IPS DF 6.9 (cell line): Measurements from ENCODE around the gene SH3D21.

Experiments used
- DNase-seq: peaks from one replicate; pipeline ENCODE4 v3.0.0-alpha.2; 2013; ENCODE audit warnings: low read depth, low spot score
- H3K27ac ChIP-seq: one replicate; pipeline ENCODE4 v1.5.1; 2013; ENCODE audit warnings: low read length, control low read depth
- H3K27me3 ChIP-seq: 2 replicates; pipeline ENCODE4 v1.6.1; 2013; ENCODE audit warnings: mild to moderate bottlenecking, low read length; ENCODE audit not compliant: control insufficient read depth, insufficient read depth
- H3K36me3 ChIP-seq: 2 replicates; pipeline ENCODE4 v1.6.1; 2013; ENCODE audit warnings: low read length; ENCODE audit not compliant: control insufficient read depth, insufficient read depth
- H3K4me1 ChIP-seq: 2 replicates; pipeline ENCODE4 v1.6.1; 2013; ENCODE audit warnings: low read length; ENCODE audit not compliant: control insufficient read depth, insufficient read depth
- H3K4me3 ChIP-seq: 2 replicates; pipeline ENCODE4 v1.5.1; 2013; ENCODE audit warnings: mild to moderate bottlenecking, low read length
- H3K9me3 ChIP-seq: 2 replicates; pipeline ENCODE4 v1.6.1; 2013; ENCODE audit warnings: low read length, inconsistent platforms; ENCODE audit not compliant: control insufficient read depth, insufficient read depth
- WGBS: extraction: QIAGEN DNeasy Blood & Tissue Kit; methylation state at CpG from one replicate; pipeline ENCODE4 v1.1.7; 2013; ENCODE audit warnings: mixed read lengths, missing lambda C conversion rate; ENCODE audit not compliant: insufficient read length, insufficient coverage; 5-methylcytosine and 5-hydroxymethylcytosine counted together

Gene SH3D21

GRCh38 chr1:36328713-36329112 is 22.5 kb downstream of the SH3D21 start:
- Histone ChIP-seq H3K4me3 (no peak overlapping the region), H3K27me3 (no peaks in the 10 kb centered on the region), H3K36me3 (no peaks in the 10 kb centered on the region), H3K9me3 (no peaks in the 10 kb centered on the region), H3K4me1 (peaks cover 1% of the 10 kb centered on the region), H3K27ac (no peak overlapping the region)
- no CpG with 5 or more reads among the region's 6 CpGs for WGBS
- no peak for DNase-seq

- no peaks in the 10 kb centered on the region for H3K27me3 ChIP-seq
- no peaks in the 10 kb centered on the region for H3K9me3 ChIP-seq
- DNase-seq: no peak
- no peaks in the 10 kb centered on the region for H3K36me3 ChIP-seq
- H3K27ac ChIP-seq: no peak overlapping the region
- WGBS: no CpG with 5 or more reads among the region's 9 CpGs
- H3K4me3 ChIP-seq: no peak overlapping the region
- H3K4me1 ChIP-seq: no peaks in the 10 kb centered on the region; the same call in none of the 2 replicates
Measured at GRCh38 chr1:36329817-36330216, 23.6 kb downstream of the SH3D21 start.

GRCh38 chr1:36330940-36331339 is 24.8 kb downstream of the SH3D21 start:
- Histone ChIP-seq H3K27ac (no peak overlapping the region), H3K36me3 (no peaks in the 10 kb centered on the region), H3K27me3 (no peaks in the 10 kb centered on the region), H3K4me3 (no peak overlapping the region), H3K9me3 (no peaks in the 10 kb centered on the region), H3K4me1 (no peaks in the 10 kb centered on the region; the same call in none of the 2 replicates)
- 100% methylated on average over 6 of the region's 15 CpGs for WGBS
- no peak for DNase-seq

DNA sequence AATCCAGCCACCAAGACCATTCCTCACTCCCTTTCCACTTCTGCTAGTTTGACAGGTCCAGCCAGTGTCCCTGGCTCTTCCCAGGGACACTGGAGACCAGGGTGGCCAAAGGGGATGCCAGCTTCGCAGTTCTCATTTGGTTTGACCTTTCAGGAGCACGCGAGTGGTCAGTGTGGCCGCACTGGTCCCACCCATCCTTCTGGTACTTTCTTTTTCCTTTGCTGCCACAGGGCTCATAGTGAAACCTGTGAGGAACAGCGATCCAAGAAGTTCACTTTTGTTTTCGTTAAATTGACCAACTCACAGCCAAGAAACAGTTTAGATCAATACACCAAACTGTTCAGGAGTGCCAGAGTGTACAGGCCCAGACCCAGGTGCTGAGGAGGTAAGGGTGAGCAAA is 31.7 kb downstream of the SH3D21 start:
- H3K4me3 ChIP-seq: no peak overlapping the region
- WGBS: no CpG with 5 or more reads among the region's 6 CpGs

GRCh38 chr1:36339215-36339614 is 33.0 kb downstream of the SH3D21 start:
- Histone ChIP-seq H3K4me1 (peaks cover 2% of the 10 kb centered on the region; the same call in 1 of the 2 replicates), H3K27me3 (no peaks in the 10 kb centered on the region), H3K36me3 (peaks cover 7% of the 10 kb centered on the region), H3K9me3 (no peaks in the 10 kb centered on the region), H3K4me3 (no peak overlapping the region), H3K27ac (no peak overlapping the region)
- WGBS: no CpG with 5 or more reads among the region's 7 CpGs
- no peak for DNase-seq

More for the DNA sequence above, 31.7 kb downstream of the SH3D21 start:
- H3K9me3 ChIP-seq: no peaks in the 10 kb centered on the region
- H3K36me3 ChIP-seq: peaks cover 3% of the 10 kb centered on the region
- H3K27me3 ChIP-seq: no peaks in the 10 kb centered on the region
- no peak overlapping the region for H3K27ac ChIP-seq
- no peak for DNase-seq
- H3K4me1 ChIP-seq: peaks cover 2% of the 10 kb centered on the region; the same call in 1 of the 2 replicates

DNA sequence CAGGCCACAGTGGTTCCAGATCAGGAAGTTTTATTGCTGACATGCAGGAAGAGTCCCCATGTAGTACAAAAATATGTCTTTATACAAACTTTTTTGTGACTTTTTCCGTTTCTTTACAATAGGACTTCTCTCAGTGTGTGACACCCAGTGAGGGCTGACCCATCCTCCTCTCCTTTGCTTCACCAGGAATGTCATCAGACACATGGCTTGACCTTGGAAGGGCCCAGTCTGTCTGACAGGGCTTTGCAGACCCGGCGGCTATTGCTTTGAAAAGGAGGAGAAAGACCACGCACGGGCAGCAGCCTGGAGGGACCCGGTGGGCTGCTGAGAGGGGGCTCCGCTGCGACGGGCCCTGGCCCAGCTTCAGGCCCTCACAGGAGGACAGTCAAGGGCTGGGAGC is 33.4 kb downstream of the SH3D21 start:
- H3K4me1 ChIP-seq: peaks cover 2% of the 10 kb centered on the region; the same call in 1 of the 2 replicates
- no CpG with 5 or more reads among the region's 9 CpGs for WGBS
- no peaks in the 10 kb centered on the region for H3K27me3 ChIP-seq
- no peak overlapping the region for H3K4me3 ChIP-seq
- no peaks in the 10 kb centered on the region for H3K9me3 ChIP-seq
- no peak overlapping the region for H3K27ac ChIP-seq
- DNase-seq: no peak
- peaks cover 7% of the 10 kb centered on the region for H3K36me3 ChIP-seq

- Histone ChIP-seq H3K27me3 (no peaks in the 10 kb centered on the region), H3K27ac (no peak overlapping the region), H3K9me3 (no peaks in the 10 kb centered on the region), H3K4me1 (peaks cover 2% of the 10 kb centered on the region; the same call in 1 of the 2 replicates), H3K4me3 (no peak overlapping the region), H3K36me3 (peaks cover 15% of the 10 kb centered on the region)
- no CpG with 5 or more reads among the region's 34 CpGs for WGBS
- no peak for DNase-seq
Measured at GRCh38 chr1:36341626-36342320, 35.6 kb downstream of the SH3D21 start.

- DNase-seq: no peak
Measured at GRCh38 chr1:36342426-36343185, 36.4 kb downstream of the SH3D21 start.

DNA sequence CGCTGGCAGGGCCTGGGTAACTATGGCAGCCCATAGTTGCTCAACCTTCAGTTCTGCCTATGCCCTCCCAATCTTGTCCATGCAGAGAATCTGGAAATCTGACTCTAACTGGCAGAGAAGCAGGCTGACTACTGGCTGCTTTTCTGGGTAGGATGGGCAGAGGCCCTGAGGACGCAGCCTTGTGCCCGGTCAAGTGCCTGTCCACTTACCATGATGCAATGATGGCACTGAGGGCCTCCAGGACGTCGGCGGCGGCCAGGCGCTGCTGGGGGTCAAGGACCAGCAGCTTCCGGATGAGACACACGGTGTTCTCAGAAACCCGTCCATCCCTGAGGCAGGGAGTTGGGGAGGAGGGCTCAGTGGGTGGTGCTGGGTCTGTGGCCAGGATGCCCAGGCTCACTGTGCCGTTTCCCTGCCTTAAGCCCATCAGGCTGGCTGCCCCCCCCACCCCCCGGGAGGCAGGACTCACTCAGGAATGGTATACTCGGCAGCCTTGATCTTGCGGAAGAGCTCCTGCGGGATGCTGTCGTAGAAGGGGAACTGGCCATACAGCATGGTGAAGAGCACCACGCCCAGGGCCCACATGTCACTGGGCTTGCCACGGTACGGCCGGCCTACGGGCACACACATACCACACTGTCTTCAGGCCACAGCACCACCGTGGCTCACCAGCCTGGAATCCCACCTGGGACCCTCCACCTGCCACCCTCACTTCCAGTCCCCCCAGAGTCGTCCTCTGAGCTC is 37.7 kb downstream of the SH3D21 start:
- Histone ChIP-seq H3K9me3 (no peaks in the 10 kb centered on the region), H3K4me1 (peaks cover 2% of the 10 kb centered on the region; the same call in 1 of the 2 replicates), H3K27ac (no peak overlapping the region), H3K4me3 (no peak overlapping the region), H3K27me3 (no peaks in the 10 kb centered on the region), H3K36me3 (peaks cover 21% of the 10 kb centered on the region)
- WGBS: no CpG with 5 or more reads among the region's 24 CpGs
- no peak for DNase-seq

More at GRCh38 chr1:36342426-36343185, 36.4 kb downstream of the SH3D21 start:
- no peaks in the 10 kb centered on the region for H3K9me3 ChIP-seq
- H3K4me1 ChIP-seq: peaks cover 2% of the 10 kb centered on the region; the same call in 1 of the 2 replicates
- H3K4me3 ChIP-seq: no peak overlapping the region
- WGBS: no CpG with 5 or more reads among the region's 10 CpGs
- H3K36me3 ChIP-seq: peaks cover 15% of the 10 kb centered on the region
- no peak overlapping the region for H3K27ac ChIP-seq
- no peaks in the 10 kb centered on the region for H3K27me3 ChIP-seq

- Histone ChIP-seq H3K4me3 (no peak overlapping the region), H3K9me3 (no peaks in the 10 kb centered on the region), H3K27me3 (no peaks in the 10 kb centered on the region), H3K27ac (no peak overlapping the region), H3K36me3 (peaks cover 21% of the 10 kb centered on the region), H3K4me1 (no peaks in the 10 kb centered on the region)
- DNase-seq: no peak
- WGBS: no CpG with 5 or more reads among the region's 8 CpGs
Measured at GRCh38 chr1:36344395-36344680, 38.2 kb downstream of the SH3D21 start.
